Astrocyte of the spinal cord (primary cell): Measurements from ENCODE around the gene PHKA1.
"Not testable (repeated sequence)": the region's sequence is repeated elsewhere in the genome, so short reads cannot be mapped to it uniquely, and the experiment has no call there.

Source experiments
- DNase-seq: peaks from one replicate; pipeline ENCODE4 v3.0.0; 2011; ENCODE audit warnings: low read depth, low spot score
- H3K4me3 ChIP-seq: 2 replicates; pipeline ENCODE4 v1.5.1; 2011; ENCODE audit warnings: low read depth, mild to moderate bottlenecking, low read length, moderate library complexity
- in situ Hi-C: cut with HindIII; loops from 2 replicates; pipeline ENCODE4 v1.10.0; 2017; ENCODE audit warnings: low sequenced_read_pairs
- TF ChIP-seq, protein P1 (sequence below): IDR thresholded peaks from 2 replicates; pipeline ENCODE4 v1.5.1; 2012; ENCODE audit warnings: low read depth, mild to moderate bottlenecking, low read length, inconsistent platforms

The PHKA1 gene

GRCh38 chrX:72573158-72573511 lies 141.0 kb downstream of the PHKA1 start:
- peak overlapping the region; percentile 71 for H3K4me3 ChIP-seq
- no peak for DNase-seq
- in situ Hi-C loops: no loop called here
- TF ChIP-seq, protein P1, sequence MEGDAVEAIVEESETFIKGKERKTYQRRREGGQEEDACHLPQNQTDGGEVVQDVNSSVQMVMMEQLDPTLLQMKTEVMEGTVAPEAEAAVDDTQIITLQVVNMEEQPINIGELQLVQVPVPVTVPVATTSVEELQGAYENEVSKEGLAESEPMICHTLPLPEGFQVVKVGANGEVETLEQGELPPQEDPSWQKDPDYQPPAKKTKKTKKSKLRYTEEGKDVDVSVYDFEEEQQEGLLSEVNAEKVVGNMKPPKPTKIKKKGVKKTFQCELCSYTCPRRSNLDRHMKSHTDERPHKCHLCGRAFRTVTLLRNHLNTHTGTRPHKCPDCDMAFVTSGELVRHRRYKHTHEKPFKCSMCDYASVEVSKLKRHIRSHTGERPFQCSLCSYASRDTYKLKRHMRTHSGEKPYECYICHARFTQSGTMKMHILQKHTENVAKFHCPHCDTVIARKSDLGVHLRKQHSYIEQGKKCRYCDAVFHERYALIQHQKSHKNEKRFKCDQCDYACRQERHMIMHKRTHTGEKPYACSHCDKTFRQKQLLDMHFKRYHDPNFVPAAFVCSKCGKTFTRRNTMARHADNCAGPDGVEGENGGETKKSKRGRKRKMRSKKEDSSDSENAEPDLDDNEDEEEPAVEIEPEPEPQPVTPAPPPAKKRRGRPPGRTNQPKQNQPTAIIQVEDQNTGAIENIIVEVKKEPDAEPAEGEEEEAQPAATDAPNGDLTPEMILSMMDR: no peak

DNA sequence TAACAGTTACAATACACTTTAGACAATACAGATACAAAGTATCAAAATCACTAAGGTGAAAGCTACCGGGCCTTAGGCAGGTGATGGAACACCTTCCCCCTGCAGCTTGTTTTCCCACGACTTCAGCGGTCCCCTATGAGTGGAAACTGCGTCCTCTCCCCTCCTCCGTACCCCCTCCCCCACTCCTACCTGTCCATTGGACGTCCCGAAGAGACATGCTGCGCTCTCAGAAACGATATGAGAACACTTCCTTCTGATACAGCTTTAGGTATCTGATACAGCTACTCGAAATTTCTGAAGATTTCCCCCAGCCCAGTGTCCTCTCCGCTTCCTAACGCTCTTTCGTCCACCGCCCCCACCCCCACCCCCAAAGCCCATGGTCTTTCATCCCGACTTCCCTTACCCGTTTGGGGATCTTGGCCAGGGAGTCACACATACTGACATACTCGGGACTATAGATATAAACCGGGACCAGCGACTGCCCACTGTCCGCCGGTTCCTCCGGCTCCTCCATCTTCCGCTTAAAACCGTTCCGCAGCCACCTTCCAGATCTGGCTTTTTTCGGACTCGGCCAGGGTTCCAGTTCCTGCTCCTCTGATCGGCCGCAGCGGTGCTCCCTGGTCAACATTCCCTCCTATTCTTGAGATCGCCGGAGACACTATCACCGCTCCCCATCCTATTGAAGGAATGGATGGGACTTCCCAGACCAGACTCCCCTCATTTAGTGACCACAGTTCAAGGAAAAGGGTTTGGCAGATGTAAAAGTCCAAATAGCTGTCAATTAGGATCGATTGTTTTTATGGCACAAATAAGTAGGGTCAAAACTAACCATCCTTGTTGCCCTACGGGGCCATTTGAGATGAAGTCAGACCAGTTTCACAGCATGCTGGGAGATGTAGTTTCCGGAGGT lies 141.6 kb downstream of the PHKA1 start, which contains the start of gene HDAC8:
Gene HDAC8 (minus strand): TSS at position 596 of the 910 bp plus-strand sequence. CDS start 82 bp downstream, at position 514.
- peak; percentile 90 for DNase-seq
- TF ChIP-seq, protein P1: no peak
- H3K4me3 ChIP-seq: peak within 1 kb of the TSS; percentile 71
- in situ Hi-C loops: no loop called here

DNA sequence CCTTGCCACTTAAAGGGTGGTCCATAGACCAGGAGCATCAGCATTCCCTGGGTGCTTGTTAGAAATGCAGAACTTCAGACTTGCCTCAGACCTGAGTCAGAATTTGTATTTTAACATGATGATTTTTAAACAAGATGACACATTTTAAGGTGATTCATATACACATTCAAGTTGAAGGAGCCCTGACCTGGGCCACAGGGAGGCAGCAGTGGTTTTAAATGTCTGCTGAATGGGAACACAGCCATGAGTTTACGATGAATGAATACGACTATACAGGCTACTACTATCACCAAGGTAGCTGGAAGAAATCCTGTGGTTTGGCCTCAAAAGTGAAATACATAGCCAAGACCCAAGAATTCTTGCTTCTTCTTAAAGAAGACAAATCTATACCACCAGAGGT lies 144.3 kb downstream of the PHKA1 start:
- TF ChIP-seq, protein P1: peak; percentile 18
- no peak overlapping the region for H3K4me3 ChIP-seq
- in situ Hi-C loops: no loop called here
- DNase-seq: peak; percentile 85

DNA sequence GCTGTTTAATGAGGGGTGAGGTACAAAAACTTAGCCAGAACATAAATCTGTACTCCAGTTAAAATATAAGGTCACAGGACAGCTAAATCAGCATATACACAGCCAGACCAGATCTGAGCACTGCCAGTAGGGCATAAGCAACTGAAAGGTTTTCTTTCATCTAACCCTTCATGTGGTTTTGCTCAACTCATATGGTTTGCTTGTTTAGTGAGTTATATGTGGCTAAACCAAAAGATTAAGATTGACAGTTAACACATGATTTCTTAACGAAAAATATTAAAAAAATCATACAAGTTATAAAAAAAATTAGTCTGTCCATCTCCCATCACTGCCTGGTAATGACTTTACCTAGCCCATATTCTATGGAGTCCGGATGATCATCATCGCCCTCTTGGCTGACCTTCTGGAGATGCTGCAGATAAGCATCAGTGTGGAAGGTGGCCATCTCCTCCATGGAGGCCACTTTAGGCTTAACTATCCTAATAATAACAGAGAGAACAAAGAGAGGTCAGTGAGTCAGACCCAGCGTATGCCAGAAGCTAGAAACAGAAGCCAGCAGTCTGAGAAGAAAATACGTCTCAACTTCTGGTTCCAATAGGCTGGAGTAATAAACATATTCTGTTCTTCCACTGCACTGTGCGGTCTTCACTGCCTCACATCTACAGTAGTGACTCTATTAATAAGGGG lies 145.6 kb downstream of the PHKA1 start:
- in situ Hi-C loops: no loop called here
- peak; percentile 67 for DNase-seq
- no peak overlapping the region for H3K4me3 ChIP-seq
- TF ChIP-seq, protein P1: no peak

DNA sequence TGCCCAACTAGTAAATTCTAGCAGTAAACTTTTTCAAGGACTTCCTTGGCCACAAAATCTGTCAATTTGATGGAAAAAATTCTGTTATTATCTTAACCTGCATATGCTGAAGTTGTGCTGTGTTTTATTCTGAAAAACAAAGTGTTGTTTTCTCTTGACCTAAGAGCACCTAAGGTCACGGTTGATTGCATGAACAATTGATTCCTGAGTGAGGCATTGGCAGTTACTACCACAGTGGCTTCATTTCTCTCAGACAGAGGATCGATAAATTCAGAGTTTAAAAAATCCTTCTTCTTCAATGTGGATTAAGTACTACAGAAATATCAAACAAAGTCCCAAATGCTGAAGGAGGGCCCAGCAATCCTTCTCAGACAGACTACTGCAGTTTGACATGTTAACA lies 147.7 kb downstream of the PHKA1 start:
- in situ Hi-C loops: no loop called here
- DNase-seq: no peak
- H3K4me3 ChIP-seq: no peak overlapping the region
- TF ChIP-seq, protein P1: no peak

- in situ Hi-C loops: not testable (repeated sequence)
These were observed 154.5 kb downstream of the PHKA1 start for GRCh38 chrX:72559655-72560054.

More at GRCh38 chrX:72559655-72560054, 154.5 kb downstream of the PHKA1 start:
- not testable (repeated sequence) for DNase-seq, H3K4me3 ChIP-seq
